Muscle of back (tissue), 11 donors: ENCODE results near the gene CCDC197. TPM values are rescaled to one million over a fixed set of nuclear protein-coding genes. Genes with fewer than 3 reads are reported as not detected.

ENCODE experiments used
- DNase-seq, 3 donors: peaks; one replicate each; pipeline versions ENCODE4 v3.0.0 to v3.0.0-alpha.2; 2013
- polyA plus RNA-seq, 10 donors: library from polyadenylated mRNA; unstranded; fragments of 120-200 nt; gene quantifications; one replicate each; pipeline ENCODE4 v1.2.1, GENCODE V29; 2013; ENCODE audit not compliant: insufficient read length in 10 of 10

CCDC197 gene
- polyA plus RNA-seq, 10 donors, result not detected

DNA sequence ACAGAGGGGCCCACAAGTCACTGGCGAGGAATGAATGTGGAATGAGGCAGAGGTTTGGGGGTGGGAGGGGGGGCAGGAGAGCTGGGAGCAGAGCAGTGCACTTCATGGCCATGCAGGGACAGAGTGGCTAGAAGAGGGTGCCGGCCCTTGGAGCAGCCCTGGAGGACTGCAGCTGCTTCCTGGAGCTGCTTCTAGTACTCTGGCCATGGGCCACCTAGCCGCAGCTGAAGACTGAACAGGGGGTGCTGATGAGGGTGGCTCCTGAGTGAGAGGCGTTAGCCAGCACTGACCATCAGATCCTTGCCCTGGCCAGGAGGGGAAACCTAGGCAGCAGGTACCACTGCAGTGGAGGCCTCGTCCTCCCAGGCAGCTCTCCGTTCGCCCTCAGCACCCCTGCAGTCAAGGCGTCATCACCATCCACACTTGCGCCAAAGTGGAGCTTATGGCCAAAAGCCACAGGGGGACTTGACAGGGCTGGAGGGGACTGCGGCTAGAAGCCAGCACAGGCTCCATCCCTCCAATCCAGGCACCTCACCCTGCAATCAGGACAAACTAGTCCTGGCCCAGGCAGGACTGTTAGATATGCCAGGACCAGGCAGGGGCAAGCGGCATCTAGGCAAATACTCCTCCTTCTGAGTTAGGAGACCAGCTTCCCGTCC lies 45.5 kb downstream of the CCDC197 start:
- peak in 1 of 3 donors; percentile 34 for DNase-seq

DNA sequence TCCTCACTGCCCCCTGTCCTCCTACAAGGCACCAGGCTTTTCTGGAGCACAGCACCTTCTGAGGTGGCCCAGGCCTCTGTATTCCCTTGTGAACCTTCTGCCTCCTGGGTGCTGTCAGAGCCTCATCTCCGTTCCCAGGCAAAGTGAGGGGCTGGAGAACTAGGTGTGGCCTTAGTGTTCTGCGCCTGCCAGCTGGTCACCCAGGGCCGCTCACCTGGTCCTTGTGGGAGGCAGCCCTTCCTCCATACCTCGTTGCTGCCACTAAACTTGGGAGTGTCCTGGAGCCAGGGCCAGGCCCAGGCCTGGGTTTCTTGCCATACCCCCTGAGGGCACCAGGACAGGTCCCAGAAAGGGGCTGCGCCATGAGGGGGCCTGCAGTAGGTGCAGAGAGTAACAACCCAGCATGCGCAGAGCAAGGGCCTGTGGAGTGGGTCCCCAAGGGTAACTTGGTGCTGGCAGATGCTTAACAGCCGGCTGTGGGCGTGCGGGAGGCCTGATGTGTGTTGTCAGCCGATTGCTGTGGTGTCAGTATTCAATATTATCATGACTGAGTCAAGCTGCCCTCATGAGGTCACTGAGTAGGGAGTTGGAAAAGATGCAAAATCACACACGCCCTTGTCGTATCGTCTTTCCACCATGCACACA lies 46.1 kb downstream of the CCDC197 start:
- no peak for DNase-seq

DNA sequence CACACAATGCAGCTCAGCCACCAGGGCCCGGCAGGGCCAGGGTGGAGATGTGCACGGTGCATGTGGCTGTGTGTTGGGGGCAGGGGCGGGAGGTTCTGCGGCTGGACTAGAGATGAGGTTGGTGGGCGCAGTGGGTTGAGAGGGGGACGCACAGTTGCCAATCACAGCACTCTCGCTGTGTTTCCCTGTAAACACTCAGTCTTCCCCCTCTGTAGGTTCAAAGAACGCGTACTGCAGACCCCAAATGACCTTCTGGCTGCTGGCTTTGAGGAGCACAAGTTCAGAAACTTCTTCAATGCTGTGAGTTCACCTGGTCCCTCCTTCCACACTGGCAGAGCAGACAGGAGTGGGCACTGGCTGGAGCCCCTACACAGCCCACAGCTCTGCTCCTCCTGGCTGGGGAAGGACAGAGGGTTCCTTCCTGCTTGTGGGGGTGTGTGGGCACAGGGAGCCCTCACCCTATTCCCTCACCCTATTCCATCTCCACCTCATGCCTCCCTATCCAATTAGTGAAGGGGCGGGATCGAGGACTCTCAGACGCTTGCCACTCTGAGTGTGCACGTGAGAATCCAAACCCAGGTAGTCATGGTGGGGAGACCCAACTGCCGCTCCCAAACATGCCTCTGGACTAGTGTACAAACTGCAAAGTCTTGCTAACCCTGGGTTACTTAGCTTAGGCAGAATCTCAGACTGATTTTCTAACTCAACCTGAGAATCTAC lies 46.8 kb downstream of the CCDC197 start:
- DNase-seq, result no peak

DNA sequence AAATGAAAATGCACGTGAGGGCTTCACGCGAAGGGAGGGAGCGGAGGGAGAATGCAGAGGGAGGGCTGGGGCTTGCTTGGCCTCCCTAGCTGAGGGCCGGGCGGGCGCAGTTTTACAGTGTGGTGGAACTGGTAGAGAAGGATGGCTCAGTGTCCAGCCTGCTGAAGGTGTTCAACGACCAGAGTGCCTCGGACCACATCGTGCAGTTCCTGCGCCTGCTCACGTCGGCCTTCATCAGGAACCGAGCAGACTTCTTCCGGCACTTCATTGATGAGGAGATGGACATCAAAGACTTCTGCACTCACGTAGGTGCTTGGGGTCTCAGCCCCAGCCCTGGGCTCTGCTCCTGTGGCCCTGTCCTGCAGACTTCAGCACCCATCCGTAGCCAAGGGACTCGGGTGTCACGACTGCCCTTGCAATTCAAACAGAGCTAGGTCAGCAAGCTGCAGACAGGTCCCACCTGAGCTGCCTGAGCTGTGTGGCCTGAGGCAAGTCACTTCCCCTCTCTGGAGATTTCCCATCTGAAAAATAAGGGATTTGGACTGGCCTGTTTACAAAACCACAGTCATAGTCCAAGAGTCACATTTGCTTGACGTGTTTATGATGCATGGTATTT lies 47.5 kb downstream of the CCDC197 start:
- no peak for DNase-seq

DNA sequence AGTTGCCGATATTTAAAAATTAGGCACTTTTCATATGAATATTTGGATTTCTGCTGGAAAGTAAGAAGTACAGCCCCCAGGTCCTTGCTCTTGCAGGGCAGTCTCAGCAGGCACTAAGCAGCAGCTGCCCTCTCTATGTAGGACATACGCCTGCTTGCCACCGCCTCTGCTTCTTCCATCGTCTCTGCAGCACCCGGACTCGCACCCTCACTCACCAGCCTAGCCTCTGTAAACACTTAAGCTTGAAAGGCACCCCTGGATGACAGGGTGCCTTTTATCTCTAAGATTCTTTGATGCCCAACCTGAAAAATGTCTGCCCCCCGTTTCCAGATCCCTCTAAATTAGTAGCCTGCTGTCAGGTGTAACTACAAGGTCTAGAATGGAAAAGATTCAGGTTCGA lies 48.0 kb downstream of the CCDC197 start:
- no peak for DNase-seq

DNA sequence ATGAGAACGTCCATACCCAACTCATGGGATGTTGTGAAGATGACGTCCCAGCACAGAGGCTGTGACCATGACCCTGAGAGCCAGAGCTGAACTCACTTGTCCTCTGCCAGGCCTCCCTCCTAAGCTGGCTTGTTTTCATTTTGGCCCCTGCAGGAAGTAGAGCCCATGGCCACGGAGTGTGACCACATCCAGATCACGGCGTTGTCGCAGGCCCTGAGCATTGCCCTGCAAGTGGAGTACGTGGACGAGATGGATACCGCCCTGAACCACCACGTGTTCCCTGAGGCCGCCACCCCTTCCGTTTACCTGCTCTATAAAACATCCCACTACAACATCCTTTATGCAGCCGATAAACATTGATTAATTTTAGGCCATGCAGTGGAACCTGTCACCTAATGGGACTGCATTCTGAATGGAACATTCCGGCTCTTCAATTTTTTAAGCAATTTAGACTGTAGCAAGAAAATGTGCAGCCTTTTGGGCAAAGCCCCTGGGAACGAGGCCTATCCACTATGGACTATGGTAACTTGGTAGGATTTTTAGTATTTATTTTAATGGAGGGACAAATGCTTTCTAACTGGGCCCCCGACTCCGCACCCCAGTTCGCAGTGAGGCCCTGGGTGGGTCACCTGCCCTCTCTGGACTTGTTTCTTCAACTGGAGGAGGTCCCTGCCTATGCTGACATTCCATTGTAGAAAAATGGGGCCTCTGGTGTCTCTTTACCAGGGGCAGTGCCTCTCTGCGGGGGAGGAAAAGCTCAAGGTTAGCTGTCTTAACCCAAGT lies 48.7 kb downstream of the CCDC197 start:
- no peak for DNase-seq

DNA sequence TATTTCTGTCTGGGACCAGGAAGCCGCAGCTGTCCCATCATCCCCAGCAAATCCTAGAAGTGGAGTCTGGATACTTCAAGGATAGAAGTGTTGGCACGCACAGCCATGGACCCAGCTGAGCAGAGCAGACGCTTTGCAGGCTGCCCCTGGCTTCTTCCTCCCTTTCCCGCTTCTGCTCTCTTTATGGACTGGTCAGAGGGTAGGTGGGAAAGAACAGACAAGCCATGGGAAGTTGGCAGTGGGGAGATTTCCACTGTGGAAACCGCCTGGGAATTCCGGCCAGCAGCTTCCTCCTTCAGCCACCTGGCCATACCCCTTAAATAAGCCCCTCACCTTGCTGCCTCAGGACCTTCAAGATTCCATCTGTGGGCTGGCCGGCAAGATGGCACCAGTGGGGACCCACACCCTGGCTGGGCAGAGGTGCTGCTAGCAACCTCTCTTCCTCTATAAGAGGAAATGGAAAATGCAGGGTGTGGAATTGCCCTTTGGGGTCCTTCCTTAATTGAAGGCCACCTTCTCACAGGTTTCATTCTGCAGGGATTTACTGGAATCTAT lies 49.7 kb downstream of the CCDC197 start:
- DNase-seq, result no peak

DNA sequence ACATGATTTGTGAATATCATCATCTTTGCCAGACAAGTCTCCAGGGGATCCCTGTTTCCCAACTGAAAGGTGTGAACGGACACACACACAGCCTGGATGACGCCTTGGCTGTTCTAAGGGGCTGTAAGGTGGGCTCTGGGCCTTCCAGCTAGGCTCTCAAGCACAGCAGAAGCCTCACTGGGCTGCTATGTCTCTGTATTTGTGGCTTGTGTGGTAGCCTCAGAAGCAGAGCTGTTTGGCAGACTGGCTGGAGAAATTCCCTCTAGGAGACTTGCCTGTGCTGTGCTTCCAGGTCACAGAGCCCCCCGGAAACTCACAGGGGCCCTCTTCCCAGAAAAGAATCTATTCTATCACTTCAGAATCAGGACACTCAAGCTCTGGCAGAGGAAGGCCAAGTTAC lies 50.5 kb downstream of the CCDC197 start:
- DNase-seq, result no peak

DNA sequence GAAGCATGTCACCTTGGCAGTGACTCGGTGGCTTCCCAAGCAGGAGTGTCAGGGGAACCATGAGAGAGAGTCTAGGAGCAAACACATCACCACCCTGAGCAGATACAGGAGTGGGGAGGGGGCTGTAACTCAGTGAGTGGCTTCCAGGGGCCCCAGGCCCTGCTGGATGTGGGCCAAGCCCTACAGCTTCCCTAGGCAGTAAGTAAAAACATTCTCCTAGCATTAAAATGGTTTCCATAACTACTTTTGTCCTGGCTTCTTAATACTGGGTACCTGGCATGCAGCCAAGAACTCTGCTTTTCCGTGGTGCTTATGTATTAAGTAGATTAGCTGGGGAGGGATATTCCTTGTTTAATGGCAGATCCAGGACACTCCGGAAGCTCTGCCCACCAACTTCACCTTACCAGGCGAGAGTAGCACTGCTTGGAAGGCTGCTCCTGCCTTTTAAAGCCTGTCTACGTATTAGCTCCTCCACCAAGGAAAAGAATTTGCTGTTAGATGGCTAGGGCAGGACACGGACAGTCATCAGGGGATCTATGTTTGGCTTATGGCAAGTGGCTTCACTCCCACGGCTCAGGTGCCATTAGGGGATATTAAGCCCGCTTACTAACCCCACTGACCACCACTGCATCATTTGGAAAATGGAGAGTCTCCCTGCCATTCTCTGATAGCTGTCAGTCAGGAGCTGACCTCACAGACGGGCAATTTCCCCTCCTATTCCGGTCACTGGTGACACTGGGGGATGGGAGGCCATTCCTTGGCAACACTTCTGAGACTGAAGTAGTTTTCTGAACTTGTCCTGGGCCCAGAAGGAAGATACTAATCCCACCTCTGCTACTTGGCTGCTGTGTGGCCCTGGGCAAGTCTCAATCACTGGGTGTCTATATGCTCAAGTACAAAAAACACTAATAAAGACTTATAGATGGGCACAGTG lies 51.9 kb downstream of the CCDC197 start:
- no peak for DNase-seq

DNA sequence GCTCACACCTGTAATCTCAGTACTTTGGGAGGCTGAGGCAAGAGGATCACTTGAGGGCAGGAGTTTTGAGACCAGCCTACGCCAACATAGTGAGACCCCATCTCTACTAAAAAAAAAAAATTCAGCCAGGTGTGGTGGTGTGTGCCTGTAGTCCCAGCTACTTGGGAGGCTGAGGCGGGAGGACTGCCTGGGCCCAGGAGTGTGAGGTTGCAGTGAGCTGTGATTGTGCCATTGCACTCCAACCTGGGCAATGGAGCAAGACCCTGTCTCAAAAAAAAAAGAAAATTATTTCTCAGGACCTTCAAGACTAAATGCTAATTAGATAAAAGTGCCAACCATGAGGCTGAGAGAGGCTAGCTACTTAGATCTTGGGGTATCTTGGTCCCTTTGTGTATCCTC lies 52.5 kb downstream of the CCDC197 start:
- DNase-seq, result no peak

DNA sequence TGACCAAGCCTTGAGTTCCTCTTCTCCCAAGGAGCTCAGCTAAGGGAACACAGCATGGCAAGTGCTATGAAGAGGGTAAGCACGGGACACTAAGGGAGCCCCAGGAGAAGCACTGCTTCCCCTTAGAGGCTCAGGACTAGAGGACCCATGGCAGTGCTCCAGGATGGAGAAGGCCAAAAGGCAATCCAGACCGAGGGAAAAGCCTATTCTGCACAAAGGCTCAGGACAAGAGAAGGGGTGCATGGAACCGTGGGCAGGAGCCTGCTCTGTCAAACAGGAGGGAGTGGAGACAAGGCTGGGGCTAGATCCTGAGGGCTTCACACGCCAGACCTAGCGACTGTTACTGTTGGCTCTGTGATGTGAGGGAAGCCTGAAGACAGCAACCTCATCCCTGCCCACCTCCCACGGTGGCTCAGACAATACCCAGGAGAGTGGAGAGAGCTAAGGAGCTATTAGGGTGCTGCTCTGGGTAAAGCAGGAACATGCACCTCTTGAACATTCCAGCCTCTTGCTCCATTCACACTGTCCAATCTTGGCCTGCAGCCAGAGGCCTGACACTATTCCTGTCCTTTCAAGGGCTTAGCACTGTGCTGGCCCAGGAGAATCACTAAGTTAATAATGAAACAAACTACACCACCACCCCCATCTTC lies 53.3 kb downstream of the CCDC197 start:
- DNase-seq, result no peak

DNA sequence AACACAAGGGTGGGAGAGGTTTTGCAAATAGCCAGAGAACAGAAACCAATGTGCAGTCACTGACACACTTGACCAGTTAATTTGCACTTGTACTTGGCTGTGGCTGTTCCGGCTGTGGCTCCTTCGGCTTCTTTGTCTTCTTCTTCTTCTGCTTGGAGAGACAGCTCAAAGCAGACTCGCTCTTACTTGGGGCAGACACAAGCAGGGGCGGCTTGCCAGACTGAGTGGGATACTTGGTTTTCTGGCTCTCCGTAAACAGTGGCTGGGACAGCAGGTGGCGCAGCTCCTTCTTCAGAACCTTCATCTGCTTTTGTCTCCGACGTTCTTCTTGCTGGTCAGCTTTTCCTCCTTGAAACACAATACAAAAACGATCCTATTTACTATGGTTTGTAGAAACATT lies 54.0 kb downstream of the CCDC197 start:
- peak in 2 of 3 donors; percentile 41 to 68 for DNase-seq

DNA sequence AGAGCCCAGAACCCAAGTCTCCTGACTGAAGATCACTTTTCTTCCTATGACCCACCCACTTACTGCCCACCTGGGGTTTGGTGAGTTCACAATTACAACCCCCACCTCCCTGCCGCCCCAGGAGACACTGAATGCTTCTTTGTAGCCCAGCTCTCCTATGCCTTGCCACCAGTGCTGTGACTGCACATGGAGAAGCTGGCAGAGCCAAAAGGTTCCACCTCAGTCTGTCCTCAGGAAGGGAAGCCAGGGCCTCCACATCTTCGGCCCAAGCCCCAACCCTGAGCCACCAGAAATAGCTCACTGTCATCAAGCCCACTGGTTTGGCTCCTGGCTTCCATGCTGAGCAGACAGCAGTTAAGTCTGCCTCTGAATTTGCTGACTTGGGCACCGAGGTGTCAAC lies 54.7 kb downstream of the CCDC197 start:
- no peak for DNase-seq

DNA sequence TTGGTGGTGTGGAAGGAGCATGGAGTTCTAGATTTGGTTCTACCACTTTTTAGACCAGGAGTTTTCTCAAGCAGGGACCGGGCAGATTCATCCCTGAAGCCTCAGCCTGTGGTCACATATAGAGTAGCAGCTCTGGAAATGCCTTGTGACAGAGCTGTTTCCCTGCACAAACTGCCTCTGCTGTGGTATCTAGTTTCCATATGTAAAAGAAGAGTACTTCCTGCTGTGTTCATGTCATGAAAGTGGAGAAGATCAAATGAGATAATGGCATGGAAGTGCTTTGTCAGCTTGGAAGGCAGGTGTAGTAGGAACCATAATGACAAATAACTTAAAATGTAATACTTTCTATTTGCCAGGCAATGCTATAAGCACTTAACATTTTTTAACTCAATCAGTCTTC lies 55.1 kb downstream of the CCDC197 start:
- DNase-seq, result no peak

DNA sequence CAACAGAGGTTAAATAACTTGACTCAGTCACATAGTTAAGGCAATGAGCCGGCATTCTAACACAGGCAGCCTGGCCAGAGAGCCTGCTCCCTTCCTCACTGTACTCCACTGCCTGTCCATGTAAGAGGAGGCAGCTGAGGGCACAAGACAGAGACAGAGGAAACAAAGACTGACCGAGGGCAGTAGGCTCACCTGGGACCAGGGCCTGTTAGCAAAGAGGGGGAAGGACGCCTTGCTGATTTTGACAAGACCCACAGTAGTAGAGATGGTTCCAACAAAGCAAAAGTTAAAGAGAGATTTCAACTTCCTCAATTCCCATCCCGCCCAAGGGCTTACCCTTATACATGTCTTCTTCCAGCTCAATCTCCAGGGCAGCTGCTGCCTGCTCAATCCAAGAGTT lies 55.6 kb downstream of the CCDC197 start:
- no peak for DNase-seq

DNA sequence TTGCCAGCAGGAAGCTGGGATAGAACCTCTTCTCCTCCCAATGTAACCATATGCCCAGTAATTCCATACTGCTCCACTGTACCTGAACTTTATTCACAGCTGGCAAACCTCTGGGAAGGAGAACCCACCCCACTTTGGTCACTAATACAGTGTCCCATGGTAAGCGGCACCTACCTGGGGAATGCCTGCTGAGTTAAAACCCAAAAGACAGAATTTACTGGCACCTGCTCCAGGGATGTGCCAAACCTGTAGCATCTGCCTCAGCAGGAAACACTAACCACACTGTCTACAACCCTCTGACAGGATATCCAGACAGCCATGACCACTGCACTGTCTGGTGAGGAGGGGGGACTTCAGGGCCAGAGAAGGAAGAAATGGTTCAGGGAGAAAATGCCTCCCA lies 57.3 kb downstream of the CCDC197 start:
- DNase-seq, result no peak

DNA sequence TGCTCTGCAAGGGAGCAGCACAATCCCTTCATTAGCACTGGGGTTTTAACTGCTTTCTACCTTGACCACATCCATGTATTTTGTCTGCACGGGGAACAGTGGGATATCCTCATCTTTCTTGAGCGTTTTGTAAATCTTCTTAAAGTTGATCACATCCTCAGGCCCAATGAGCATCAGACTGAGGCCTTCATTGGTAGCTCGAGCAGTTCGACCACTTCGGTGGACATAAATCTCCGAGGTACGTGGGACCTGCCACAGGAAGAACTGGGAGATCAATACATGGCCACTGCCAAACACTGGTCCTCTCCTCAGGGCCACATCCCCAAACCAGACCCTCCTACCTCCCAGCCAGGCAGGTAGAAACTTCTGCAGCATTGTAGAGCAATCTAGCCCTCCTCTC lies 57.8 kb downstream of the CCDC197 start:
- no peak for DNase-seq

DNA sequence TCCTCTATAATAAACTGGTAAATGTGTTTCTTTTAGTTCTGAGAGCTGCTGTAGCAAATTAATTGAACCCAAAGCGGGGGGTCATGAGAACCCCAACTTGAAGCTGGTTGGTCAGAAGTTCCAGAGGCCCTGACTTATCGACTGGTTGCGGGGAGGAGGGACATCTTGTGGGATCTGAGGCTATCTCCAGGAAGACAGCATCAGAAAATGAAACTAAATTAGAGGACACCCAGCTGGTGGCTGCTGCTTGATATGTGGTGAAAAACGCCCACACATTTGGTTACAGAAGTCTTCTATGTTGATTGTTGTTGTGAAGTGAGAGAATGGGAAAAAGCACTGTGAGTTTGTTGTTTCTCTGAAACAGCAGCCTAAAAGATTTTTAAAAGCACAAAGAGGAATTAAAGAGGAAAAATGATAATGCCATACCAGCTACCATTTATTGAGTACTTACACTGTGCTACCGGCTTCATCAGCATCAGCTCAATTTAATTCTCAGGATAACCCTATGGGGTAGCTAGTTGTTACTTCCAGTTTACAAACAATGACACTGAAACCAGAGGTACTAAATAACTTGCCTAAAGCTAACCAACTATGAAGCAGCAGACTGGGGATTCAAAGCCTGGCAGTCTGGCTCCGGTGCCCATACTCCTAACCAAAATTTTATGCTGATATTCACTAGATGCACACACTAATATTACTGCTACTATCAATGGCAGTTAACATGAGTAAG lies 59.6 kb downstream of the CCDC197 start:
- no peak for DNase-seq

DNA sequence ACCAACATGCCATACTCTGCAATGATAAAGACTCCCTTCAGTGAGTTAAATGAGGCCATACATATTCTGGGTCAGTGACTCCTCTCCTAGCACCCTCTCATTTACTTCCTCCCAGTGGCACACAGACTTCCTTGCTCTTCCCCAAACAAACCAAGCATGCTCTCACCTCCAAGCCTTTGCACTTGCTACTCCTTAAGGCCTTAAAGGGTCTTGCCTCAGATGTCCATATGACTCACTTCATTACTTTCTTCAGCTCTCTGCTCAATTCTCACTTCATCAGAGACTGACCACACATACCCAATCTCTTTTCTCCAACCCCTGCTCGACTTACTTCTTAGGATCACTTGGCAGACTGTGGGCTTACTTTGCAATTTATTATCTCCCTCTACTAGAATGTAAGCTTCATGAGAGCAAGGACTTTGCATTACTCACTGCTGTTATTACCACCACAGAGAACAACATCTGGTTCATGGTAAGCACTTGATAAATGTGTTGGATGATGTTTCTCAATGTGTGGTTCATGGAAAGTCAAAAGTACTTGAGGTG lies 61.1 kb downstream of the CCDC197 start:
- no peak for DNase-seq
